Transverse colon (tissue), 3 donors: ENCODE measurements around the gene TSPAN31.
"Not testable (repeated sequence)": the region's sequence is repeated elsewhere in the genome, so short reads cannot be mapped to it uniquely, and the experiment has no call there.

Experiments
- EP300 ChIP-seq: sonication (generic); formaldehyde crosslinking; IDR thresholded peaks from one replicate; pipeline ENCODE4 v1.6.1; 2017; ENCODE audit warnings: antibody characterized with exemption, low read depth
- TF ChIP-seq, protein P1 (sequence below), 5 experiments: fragments of 200-600 bp in 3 of 5; fragments of 450-650 bp in 2 of 5; sonication (generic) in 3 of 5; IDR thresholded peaks; 1 replicate in 2 of 5; 2 replicates in 3 of 5; pipeline ENCODE4 v1.5.1; 2016 to 2017; ENCODE audit warnings: antibody characterized with exemption in 5 of 5, inconsistent platforms in 3 of 5, mild to moderate bottlenecking in 2 of 5, moderate library complexity in 1 of 5

DNA sequence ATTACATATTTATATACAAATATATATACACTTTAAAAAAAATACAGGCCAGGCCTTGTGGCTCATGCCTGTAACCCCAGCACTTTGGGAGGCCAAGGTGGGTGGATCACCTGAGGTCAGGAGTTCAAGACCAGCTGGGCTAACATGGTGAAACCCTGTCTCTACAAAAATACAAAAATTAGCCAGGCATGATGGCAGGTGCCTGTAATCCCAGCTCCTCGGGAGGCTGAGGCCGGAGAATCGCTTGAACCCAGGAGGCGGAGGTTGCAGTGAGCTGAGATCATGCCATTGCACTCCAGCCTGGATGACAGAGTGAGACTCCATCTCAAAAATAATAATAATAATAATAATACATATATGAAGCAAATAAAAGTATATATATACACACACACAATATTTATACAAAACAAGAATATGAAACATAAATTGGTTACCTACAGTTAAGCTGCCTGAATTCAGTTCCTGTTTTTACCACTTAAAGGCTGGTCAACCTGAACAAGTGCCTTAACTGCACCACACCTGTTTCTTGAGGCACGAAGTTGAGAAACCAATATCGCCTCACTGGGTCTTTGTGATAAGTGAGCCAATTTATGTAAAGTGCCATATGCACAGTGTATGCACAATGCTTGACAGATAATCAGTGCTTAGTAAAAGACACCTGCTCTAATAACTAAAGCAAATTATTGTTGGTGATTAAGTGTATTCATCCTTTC is 29.6 kb upstream of the TSPAN31 start:
- TF ChIP-seq, protein P1, sequence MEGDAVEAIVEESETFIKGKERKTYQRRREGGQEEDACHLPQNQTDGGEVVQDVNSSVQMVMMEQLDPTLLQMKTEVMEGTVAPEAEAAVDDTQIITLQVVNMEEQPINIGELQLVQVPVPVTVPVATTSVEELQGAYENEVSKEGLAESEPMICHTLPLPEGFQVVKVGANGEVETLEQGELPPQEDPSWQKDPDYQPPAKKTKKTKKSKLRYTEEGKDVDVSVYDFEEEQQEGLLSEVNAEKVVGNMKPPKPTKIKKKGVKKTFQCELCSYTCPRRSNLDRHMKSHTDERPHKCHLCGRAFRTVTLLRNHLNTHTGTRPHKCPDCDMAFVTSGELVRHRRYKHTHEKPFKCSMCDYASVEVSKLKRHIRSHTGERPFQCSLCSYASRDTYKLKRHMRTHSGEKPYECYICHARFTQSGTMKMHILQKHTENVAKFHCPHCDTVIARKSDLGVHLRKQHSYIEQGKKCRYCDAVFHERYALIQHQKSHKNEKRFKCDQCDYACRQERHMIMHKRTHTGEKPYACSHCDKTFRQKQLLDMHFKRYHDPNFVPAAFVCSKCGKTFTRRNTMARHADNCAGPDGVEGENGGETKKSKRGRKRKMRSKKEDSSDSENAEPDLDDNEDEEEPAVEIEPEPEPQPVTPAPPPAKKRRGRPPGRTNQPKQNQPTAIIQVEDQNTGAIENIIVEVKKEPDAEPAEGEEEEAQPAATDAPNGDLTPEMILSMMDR (IDR thresholded peaks at IDR 0.05) = not testable (repeated sequence)
- not testable (repeated sequence) for TF ChIP-seq EP300
